GM12873 (cell line): Measurements from ENCODE around the gene MATR3.

Experiments used
- TF ChIP-seq, protein P1 (sequence below): IDR thresholded peaks from 2 replicates; pipeline ENCODE4 v1.5.1; 2012; ENCODE audit warnings: low read depth, mild to moderate bottlenecking, moderate library complexity, low read length, control low read depth; ENCODE audit not compliant: insufficient read depth; ENCODE audit errors: missing control alignments

Gene MATR3

DNA sequence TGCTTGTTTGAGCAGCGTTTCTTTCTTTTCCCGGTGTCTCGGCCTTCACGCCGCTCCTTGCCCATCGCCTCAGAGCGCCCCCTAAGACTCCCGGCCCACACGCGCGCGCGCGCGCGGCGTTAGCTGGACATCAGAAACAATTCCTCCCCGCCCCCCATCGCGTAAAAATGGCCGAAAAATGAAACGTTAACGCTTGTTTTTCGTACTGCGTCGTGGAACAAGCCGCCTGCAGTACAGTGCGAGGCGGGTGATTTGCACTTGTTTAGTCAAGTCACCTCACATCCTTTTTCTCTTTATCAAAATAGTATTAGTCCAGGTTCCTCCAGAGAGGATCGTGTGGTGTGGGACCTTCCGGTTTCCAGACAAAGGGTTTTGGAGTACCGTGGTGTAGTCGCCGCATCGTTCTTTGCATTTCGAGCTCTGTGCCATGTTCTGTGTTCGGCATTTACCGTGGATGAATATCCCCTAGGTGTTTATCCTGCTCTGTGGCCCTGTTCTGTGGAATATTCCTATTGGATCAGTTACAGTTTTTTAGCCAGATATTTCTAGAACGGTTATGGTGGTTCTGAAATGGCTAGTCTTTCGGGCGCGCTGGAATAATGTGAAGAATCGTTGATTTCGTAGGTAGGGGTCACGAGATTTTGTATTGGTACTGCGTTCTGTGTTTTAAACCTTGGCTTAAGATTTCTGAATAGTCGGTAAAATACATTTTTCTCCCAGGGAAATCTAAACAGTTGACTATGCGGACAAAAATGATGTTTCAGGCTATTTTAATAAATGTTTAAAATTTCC is 1.0 kb downstream of the MATR3 start:
- TF ChIP-seq, protein P1, sequence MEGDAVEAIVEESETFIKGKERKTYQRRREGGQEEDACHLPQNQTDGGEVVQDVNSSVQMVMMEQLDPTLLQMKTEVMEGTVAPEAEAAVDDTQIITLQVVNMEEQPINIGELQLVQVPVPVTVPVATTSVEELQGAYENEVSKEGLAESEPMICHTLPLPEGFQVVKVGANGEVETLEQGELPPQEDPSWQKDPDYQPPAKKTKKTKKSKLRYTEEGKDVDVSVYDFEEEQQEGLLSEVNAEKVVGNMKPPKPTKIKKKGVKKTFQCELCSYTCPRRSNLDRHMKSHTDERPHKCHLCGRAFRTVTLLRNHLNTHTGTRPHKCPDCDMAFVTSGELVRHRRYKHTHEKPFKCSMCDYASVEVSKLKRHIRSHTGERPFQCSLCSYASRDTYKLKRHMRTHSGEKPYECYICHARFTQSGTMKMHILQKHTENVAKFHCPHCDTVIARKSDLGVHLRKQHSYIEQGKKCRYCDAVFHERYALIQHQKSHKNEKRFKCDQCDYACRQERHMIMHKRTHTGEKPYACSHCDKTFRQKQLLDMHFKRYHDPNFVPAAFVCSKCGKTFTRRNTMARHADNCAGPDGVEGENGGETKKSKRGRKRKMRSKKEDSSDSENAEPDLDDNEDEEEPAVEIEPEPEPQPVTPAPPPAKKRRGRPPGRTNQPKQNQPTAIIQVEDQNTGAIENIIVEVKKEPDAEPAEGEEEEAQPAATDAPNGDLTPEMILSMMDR = peak; percentile 22

DNA sequence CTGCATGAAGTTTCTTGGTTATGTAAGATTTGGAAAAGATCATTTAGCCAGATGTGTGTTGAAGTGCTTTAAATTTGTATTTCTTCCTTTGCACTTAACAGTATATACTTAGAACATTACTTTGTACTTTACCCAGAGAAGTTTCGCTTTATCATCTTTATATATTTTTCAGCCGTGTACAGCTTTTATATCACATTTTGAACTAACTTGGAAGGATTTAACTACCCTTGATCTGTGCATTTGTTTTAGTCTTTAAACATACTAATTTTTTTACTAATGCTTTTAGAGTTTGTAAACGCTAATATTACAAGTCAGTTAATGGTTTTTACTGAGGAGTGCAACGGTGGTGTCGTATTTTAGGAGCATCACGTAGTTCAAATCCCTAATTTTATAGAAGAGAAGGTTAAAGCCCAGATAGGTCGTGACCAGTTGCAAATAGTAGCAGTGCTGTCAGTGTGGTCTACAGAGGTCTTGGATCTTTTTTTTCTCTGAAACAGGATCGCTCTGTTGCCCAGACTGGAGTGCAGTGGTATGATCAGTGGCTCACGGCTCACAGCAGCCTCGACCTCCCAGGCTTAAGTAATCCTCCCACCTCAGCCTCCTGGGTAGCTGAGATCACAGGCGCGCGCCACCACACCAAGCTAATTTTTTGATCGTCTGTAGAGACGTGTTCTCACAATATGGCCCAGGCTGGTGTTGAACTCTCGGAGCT is 2.0 kb downstream of the MATR3 start:
- TF ChIP-seq, protein P1 = no peak

DNA sequence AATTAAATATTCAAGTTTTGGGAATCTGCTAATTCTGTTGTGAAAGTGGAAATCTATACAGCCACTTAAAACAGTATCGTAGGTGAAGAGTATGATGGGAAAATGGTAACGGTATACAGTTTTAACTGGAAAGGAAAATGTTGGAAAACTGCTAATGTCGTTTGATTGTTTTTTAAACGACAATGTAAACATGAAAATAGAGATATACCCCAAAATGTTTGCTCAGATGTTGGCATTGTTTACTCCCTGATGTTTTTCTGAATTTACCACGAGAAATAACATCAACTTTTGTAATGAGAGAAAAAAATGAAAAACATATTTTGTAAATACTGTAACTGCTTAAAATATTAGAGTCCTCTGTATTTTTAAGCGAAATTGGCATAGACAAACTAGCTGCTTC is 2.7 kb downstream of the MATR3 start:
- TF ChIP-seq, protein P1 = no peak

DNA sequence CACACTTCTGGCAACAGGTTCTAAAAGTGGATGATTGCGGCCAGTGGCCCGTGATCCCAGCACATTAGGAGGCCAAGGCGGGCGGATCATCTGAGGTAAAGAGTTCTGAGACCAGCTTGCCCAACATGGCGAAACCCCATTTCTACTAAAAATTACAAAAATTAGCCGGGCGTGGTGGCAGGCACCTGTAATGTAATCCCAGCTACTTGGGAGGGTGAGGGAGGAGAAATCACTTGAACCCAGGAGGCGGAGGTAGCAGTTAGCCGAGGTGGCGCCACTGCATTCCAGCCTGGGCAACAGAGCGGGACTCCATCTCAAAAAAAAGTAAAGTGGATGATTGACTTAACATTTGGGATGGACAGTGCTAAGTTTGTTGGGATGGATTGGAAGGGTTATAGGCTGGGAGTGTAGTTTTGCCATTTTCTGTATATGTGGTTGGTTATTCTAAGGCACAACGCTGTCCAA is 3.4 kb downstream of the MATR3 start:
- TF ChIP-seq, protein P1 = no peak

DNA sequence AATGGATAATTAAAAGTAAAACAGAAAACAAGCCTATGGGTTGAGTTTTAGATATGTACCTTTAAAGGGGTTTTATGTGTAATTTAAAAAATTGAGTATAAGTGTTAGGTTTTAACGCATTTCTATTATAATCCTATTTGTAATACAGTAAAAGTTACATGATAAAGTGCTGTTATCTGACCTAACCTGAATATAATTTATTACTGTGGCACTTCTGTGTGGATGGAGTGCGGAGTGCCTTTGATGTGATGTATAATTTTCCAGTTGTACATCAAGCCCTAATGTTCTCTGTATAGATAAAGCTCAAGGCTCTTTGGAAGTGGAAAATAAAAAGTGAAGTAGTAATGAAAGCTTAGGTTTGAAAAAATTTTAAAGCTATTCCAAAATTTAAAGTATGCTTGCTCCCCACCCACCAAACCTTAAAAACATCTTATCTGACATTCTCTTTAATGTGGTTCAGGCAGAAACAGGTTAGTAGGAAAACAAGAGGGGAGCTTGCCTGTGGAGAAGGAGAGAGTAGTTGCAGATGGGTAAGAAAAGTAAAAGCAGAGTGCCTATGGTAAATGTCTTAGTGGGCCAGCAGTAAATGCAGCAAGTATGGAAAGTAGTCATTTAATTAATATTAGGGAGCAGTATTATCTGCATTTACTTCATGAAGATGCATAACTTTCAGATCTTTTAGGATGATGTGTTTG is 4.0 kb downstream of the MATR3 start:
- TF ChIP-seq, protein P1 = no peak

DNA sequence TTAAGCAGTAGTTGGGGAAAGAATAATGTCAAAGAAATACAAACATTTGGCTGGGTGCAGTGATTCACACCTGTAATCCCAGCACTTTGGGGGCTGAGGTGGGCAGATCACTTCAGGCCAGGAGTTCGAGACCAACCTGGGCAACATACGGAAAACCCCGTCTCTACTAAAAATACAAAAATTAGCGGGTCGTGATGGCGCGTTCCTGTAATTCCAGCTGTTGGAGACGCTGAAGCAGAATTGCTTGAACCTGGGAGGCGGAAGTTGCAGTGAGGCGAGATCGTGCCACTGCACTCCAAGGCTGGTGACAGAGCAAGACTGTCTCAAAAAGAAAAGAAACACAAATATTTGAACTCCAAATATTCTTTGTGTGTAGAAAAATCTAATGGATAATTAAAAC is 4.7 kb downstream of the MATR3 start:
- TF ChIP-seq, protein P1 = no peak

DNA sequence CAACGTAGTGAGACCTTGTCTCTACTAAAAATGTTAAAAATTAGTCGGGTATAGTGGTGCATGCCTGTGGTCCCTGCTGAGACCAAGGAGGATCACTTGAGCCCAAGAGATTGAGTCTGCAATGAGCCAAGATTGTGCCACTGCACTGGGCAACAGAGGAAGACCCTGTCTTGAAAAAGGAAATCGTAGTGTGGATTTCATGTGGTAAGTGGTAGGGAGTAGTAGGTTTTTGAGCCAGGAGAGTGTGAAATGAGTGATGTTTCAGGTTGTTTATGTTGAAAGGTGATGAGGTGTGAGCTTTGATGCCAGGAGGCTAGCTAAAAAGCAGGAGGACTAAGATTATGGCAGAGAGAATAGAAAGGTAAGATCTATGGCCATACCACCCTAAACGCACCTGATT is 5.9 kb downstream of the MATR3 start:
- TF ChIP-seq, protein P1 = no peak
